Measurements from ENCODE around the gene PRKAR1A.

PRKAR1A gene

GRCh38 chr17:68482576-68483041 lies 29.6 kb upstream of the PRKAR1A start:
- H3K36me3 ChIP-seq (replicated peaks; ENCODE audit: insufficient read depth, low read length) = no peaks in the 10 kb centered on the region
- no peaks in the 10 kb centered on the region for H4K20me1 ChIP-seq (ENCODE audit: insufficient read depth, low read length)
- no peaks in the 10 kb centered on the region; the same call in 1 of the 2 replicates for H3K27me3 ChIP-seq (replicated peaks; ENCODE audit: insufficient read depth, low read length)
- H3K79me2 ChIP-seq (ENCODE audit: low read length) = no peaks in the 10 kb centered on the region
- no peak for TF ChIP-seq EZH2 (optimal IDR thresholded peaks at IDR 0.05; ENCODE audit: low read depth, low read length)
- no peak for TF ChIP-seq CTCF (IDR thresholded peaks at IDR 0.05; ENCODE audit: low read length)
- no peak for TF ChIP-seq EZH2phosphoT487 (IDR thresholded peaks at IDR 0.05; ENCODE audit: low read length)
- H3K4me1 ChIP-seq (ENCODE audit: low read length) = peaks cover 14% of the 10 kb centered on the region
- H3K9ac ChIP-seq (ENCODE audit: low read length) = no peak overlapping the region
- H3F3A ChIP-seq (ENCODE audit: insufficient read depth, low read length) = no peaks in the 10 kb centered on the region
- no peak overlapping the region for H3K27ac ChIP-seq (ENCODE audit: low read length)
- no peak overlapping the region for H3K4me3 ChIP-seq (ENCODE audit: low read length)
- DNase-seq = no peak
- H3K9me3 ChIP-seq (replicated peaks; ENCODE audit: insufficient read depth, low read length) = no peaks in the 10 kb centered on the region
- no peak overlapping the region for H2AFZ ChIP-seq (ENCODE audit: low read length)
- H3K4me2 ChIP-seq (ENCODE audit: low read depth, low read length) = no peak overlapping the region
- no peaks in the 10 kb centered on the region for H3K9me2 ChIP-seq (replicated peaks; ENCODE audit: insufficient read depth, low read length)

GRCh38 chr17:68484458-68484857 lies 27.8 kb upstream of the PRKAR1A start:
- Histone ChIP-seq H3K4me2 (ENCODE audit: low read depth, low read length) (no peak overlapping the region), H4K20me1 (ENCODE audit: insufficient read depth, low read length) (no peaks in the 10 kb centered on the region), H3K79me2 (ENCODE audit: low read length) (no peaks in the 10 kb centered on the region), H3K4me1 (ENCODE audit: low read length) (peaks cover 14% of the 10 kb centered on the region), H3K4me3 (ENCODE audit: low read length) (no peak overlapping the region), H3K27me3 (replicated peaks; ENCODE audit: insufficient read depth, low read length) (no peaks in the 10 kb centered on the region; the same call in 1 of the 2 replicates), H3K9ac (ENCODE audit: low read length) (no peak overlapping the region), H3F3A (ENCODE audit: insufficient read depth, low read length) (no peaks in the 10 kb centered on the region), H3K9me2 (replicated peaks; ENCODE audit: insufficient read depth, low read length) (no peaks in the 10 kb centered on the region), H3K36me3 (replicated peaks; ENCODE audit: insufficient read depth, low read length) (no peaks in the 10 kb centered on the region), H3K27ac (ENCODE audit: low read length) (no peak overlapping the region), H3K9me3 (replicated peaks; ENCODE audit: insufficient read depth, low read length) (no peaks in the 10 kb centered on the region), H2AFZ (ENCODE audit: low read length) (no peak overlapping the region)
- no peak for DNase-seq
- TF ChIP-seq EZH2phosphoT487 (IDR thresholded peaks at IDR 0.05; ENCODE audit: low read length) (no peak), CTCF (IDR thresholded peaks at IDR 0.05; ENCODE audit: low read length) (no peak), EZH2 (optimal IDR thresholded peaks at IDR 0.05; ENCODE audit: low read depth, low read length) (no peak)

GRCh38 chr17:68489919-68490318 lies 22.3 kb upstream of the PRKAR1A start:
- H2AFZ ChIP-seq (ENCODE audit: low read length) = no peak overlapping the region
- H3K4me3 ChIP-seq (ENCODE audit: low read length) = no peak overlapping the region

More at GRCh38 chr17:68489919-68490318, 22.3 kb upstream of the PRKAR1A start:
- Histone ChIP-seq H3K27me3 (replicated peaks; ENCODE audit: insufficient read depth, low read length) (no peaks in the 10 kb centered on the region; the same call in 1 of the 2 replicates), H3K36me3 (replicated peaks; ENCODE audit: insufficient read depth, low read length) (no peaks in the 10 kb centered on the region), H3K9ac (ENCODE audit: low read length) (no peak overlapping the region), H3K79me2 (ENCODE audit: low read length) (no peaks in the 10 kb centered on the region), H3F3A (ENCODE audit: insufficient read depth, low read length) (peaks cover 1% of the 10 kb centered on the region; the same call in 1 of the 2 replicates), H3K27ac (ENCODE audit: low read length) (no peak overlapping the region), H3K9me3 (replicated peaks; ENCODE audit: insufficient read depth, low read length) (no peaks in the 10 kb centered on the region), H3K4me2 (ENCODE audit: low read depth, low read length) (no peak overlapping the region), H3K4me1 (ENCODE audit: low read length) (peaks cover 9% of the 10 kb centered on the region), H4K20me1 (ENCODE audit: insufficient read depth, low read length) (no peaks in the 10 kb centered on the region), H3K9me2 (replicated peaks; ENCODE audit: insufficient read depth, low read length) (no peaks in the 10 kb centered on the region)
- TF ChIP-seq EZH2 (optimal IDR thresholded peaks at IDR 0.05; ENCODE audit: low read depth, low read length) (no peak), CTCF (IDR thresholded peaks at IDR 0.05; ENCODE audit: low read length) (no peak), EZH2phosphoT487 (IDR thresholded peaks at IDR 0.05; ENCODE audit: low read length) (no peak)
- no peak for DNase-seq

Measured in MM.1S (cell line).